Superior temporal gyrus (tissue), 1 donor: ENCODE data around the gene ARL4D.

Experiments used
- DNase-seq: peaks from one replicate; pipeline ENCODE4 v3.0.0-alpha.2; 2016; ENCODE audit errors: extremely low spot score

Gene ARL4D

GRCh38 chr17:43427362-43428043 lies 28.7 kb downstream of the ARL4D start:
- no peak for DNase-seq

GRCh38 chr17:43428524-43428923 lies 29.7 kb downstream of the ARL4D start:
- no peak for DNase-seq

- DNase-seq: no peak
Measured at GRCh38 chr17:43430936-43431713, 32.3 kb downstream of the ARL4D start.

- peak; percentile 19 for DNase-seq
Measured at GRCh38 chr17:43431714-43432523, 33.1 kb downstream of the ARL4D start.

GRCh38 chr17:43434902-43435319 lies 36.1 kb downstream of the ARL4D start:
- no peak for DNase-seq

GRCh38 chr17:43437756-43438155 lies 39.0 kb downstream of the ARL4D start:
- DNase-seq: no peak

- no peak for DNase-seq
Measured at GRCh38 chr17:43438626-43439025, 39.8 kb downstream of the ARL4D start.

- no peak for DNase-seq
Measured at GRCh38 chr17:43439041-43439440, 40.2 kb downstream of the ARL4D start.

GRCh38 chr17:43442711-43443110 lies 43.9 kb downstream of the ARL4D start:
- DNase-seq: peak; percentile 47

GRCh38 chr17:43443381-43443780 lies 44.6 kb downstream of the ARL4D start:
- no peak for DNase-seq

GRCh38 chr17:43444223-43445008 lies 45.6 kb downstream of the ARL4D start:
- no peak for DNase-seq

- DNase-seq: no peak
Measured at GRCh38 chr17:43445009-43445589, 46.3 kb downstream of the ARL4D start.

GRCh38 chr17:43446773-43447172 lies 48.0 kb downstream of the ARL4D start:
- no peak for DNase-seq

GRCh38 chr17:43448720-43449469 lies 50.1 kb downstream of the ARL4D start:
- DNase-seq: no peak

GRCh38 chr17:43449470-43450248 lies 50.9 kb downstream of the ARL4D start:
- DNase-seq: no peak
